GM21360 (cell line): ENCODE measurements around the gene ZNF446.
A peak's percentile ranks its signal among the peaks of the same experiment; 100 is the strongest.
"Not testable (repeated sequence)": the region's sequence is repeated elsewhere in the genome, so short reads cannot be mapped to it uniquely, and the experiment has no call there.

ENCODE experiments used
- ATAC-seq: cut with Tn5 transposase; IDR thresholded peaks from one replicate; pipeline ENCODE4 v1.9.1; 2021; ENCODE audit warnings: mild to moderate bottlenecking, moderate library complexity; ENCODE audit not compliant: unreplicated experiment

The ZNF446 gene

GRCh38 chr19:58475714-58476497 is at the start of gene ZNF446:
Gene ZNF446 (plus strand): TSS chr19:58476352. CDS start chr19:58477219, 867 bp downstream.
- ATAC-seq: peak; percentile 68

GRCh38 chr19:58428617-58429016 is 47.5 kb upstream of the ZNF446 start:
- ATAC-seq: no peak

- no peak for ATAC-seq
Measured at GRCh38 chr19:58429745-58430144, 46.4 kb upstream of the ZNF446 start.

GRCh38 chr19:58434217-58434616 is 41.9 kb upstream of the ZNF446 start:
- ATAC-seq: no peak

GRCh38 chr19:58439576-58440554 is 36.3 kb upstream of the ZNF446 start, which contains the start of gene ZNF132:
Gene ZNF132 (minus strand): TSS chr19:58440153. CDS start chr19:58439821, 332 bp downstream.
- ATAC-seq: peak; percentile 90

- ATAC-seq: no peak
Measured at GRCh38 chr19:58440556-58440955, 35.6 kb upstream of the ZNF446 start.

GRCh38 chr19:58442986-58443385 is 33.2 kb upstream of the ZNF446 start:
- not testable (repeated sequence) for ATAC-seq

- ATAC-seq: not testable (repeated sequence)
Measured at GRCh38 chr19:58448860-58449259, 27.3 kb upstream of the ZNF446 start.

GRCh38 chr19:58449980-58450379 is 26.2 kb upstream of the ZNF446 start:
- ATAC-seq: not testable (repeated sequence)

GRCh38 chr19:58450856-58451357 is 25.2 kb upstream of the ZNF446 start:
- peak; percentile 7 for ATAC-seq

- peak; percentile 87 for ATAC-seq
Measured at GRCh38 chr19:58451358-58452101, 24.6 kb upstream of the ZNF446 start, which contains the start of gene ZNF324B. Gene ZNF324B (plus strand): TSS chr19:58451622. CDS start chr19:58453702, 2,080 bp downstream.

- ATAC-seq: no peak
Measured at GRCh38 chr19:58453743-58454142, 22.4 kb upstream of the ZNF446 start.

GRCh38 chr19:58455306-58455705 is 20.8 kb upstream of the ZNF446 start:
- ATAC-seq: no peak

GRCh38 chr19:58456111-58456510 is 20.0 kb upstream of the ZNF446 start:
- no peak for ATAC-seq

GRCh38 chr19:58460039-58460438 is 16.1 kb upstream of the ZNF446 start:
- ATAC-seq: no peak

- no peak for ATAC-seq
Measured at GRCh38 chr19:58466089-58466759, 9.9 kb upstream of the ZNF446 start.

GRCh38 chr19:58466760-58467589 is 9.2 kb upstream of the ZNF446 start, which contains the start of gene ZNF324:
Gene ZNF324 (plus strand): TSS chr19:58467080. CDS start chr19:58469186, 2,106 bp downstream.
- ATAC-seq: peak; percentile 80

- ATAC-seq: no peak
Measured at GRCh38 chr19:58468216-58468839, 7.8 kb upstream of the ZNF446 start.
